Smooth muscle cell (in vitro differentiated cells): ENCODE data around the gene KANSL1. TPM values are rescaled to one million over a fixed set of nuclear protein-coding genes. Genes with fewer than 3 reads are reported as not detected.

ENCODE experiments used
- DNase-seq: peaks from one replicate; lab custom pipeline; 2025; ENCODE audit not compliant: unreplicated experiment; lab: John Stamatoyannopoulos, UW
- H2AFZ ChIP-seq: fragments of 200-600 bp; sonication (generic); 2 replicates; pipeline ENCODE4 v1.6.0; 2016; ENCODE audit warnings: antibody characterized with exemption, low read depth, mild to moderate bottlenecking
- H3F3A ChIP-seq: fragments of 200-600 bp; sonication (generic); 2 replicates; pipeline ENCODE4 v1.6.0; 2017; ENCODE audit warnings: antibody characterized with exemption, low read depth
- H3K27ac ChIP-seq: fragments of 200-600 bp; sonication (generic); 2 replicates; pipeline ENCODE4 v1.5.1; 2016; ENCODE audit warnings: low read depth, mild to moderate bottlenecking
- H3K27me3 ChIP-seq: fragments of 200-600 bp; sonication (generic); 2 replicates; pipeline ENCODE4 v1.6.1; 2016; ENCODE audit warnings: low read depth, mild to moderate bottlenecking
- H3K36me3 ChIP-seq: fragments of 200-600 bp; sonication (generic); 2 replicates; pipeline ENCODE4 v1.5.1; 2016; ENCODE audit warnings: low read depth
- H3K4me1 ChIP-seq: fragments of 200-600 bp; sonication (generic); 2 replicates; pipeline ENCODE4 v1.5.1; 2016; ENCODE audit warnings: low read depth
- H3K4me2 ChIP-seq: fragments of 200-600 bp; sonication (generic); 2 replicates; pipeline ENCODE4 v1.6.0; 2016; ENCODE audit warnings: mild to moderate bottlenecking
- H3K4me3 ChIP-seq: fragments of 200-600 bp; sonication (generic); 2 replicates; pipeline ENCODE4 v1.5.1; 2016; ENCODE audit warnings: mild to moderate bottlenecking
- H3K79me2 ChIP-seq: fragments of 200-600 bp; sonication (generic); 2 replicates; pipeline ENCODE4 v1.6.0; 2016; ENCODE audit warnings: low read depth, mild to moderate bottlenecking
- H3K9ac ChIP-seq: fragments of 200-600 bp; sonication (generic); 2 replicates; pipeline ENCODE4 v1.6.0; 2016; ENCODE audit warnings: low read depth
- H3K9me3 ChIP-seq: fragments of 200-600 bp; sonication (generic); replicated peaks from 2 replicates; pipeline ENCODE4 v1.5.1; 2016; ENCODE audit warnings: low read depth
- H4K20me1 ChIP-seq: fragments of 200-600 bp; sonication (generic); 2 replicates; pipeline ENCODE4 v1.6.0; 2016; ENCODE audit warnings: low read depth
- WGBS: methylation state at CpG from one replicate; pipeline ENCODE4 v1.1.7; 2016; ENCODE audit warnings: low lambda C conversion rate; 5-methylcytosine and 5-hydroxymethylcytosine counted together
- polyA plus RNA-seq: library from polyadenylated mRNA; unstranded; fragments of >200 nt; fragmentation: Nextera tagmentation; extraction: Ambion mirVana; gene quantifications from 2 replicates; pipeline ENCODE4 v1.2.1, GENCODE V29; 2016
- total RNA-seq: library from RNA; depleted of rRNA; stranded (reverse); fragments of >200 nt; gene quantifications from 2 replicates; pipeline ENCODE4 v1.2.3, GENCODE V29; 2014
- TF ChIP-seq, protein P1 (sequence below): fragments of 200-600 bp; sonication (generic); IDR thresholded peaks from 2 replicates; pipeline ENCODE4 v1.5.1; 2017; ENCODE audit warnings: borderline replicate concordance, mild to moderate bottlenecking, antibody characterized with exemption; ENCODE audit not compliant: insufficient read depth, poor library complexity, severe bottlenecking

Gene KANSL1
- total and polyA plus RNA-seq, 2 experiments from 2014 or later = 16.9 to 69.7 TPM

DNA sequence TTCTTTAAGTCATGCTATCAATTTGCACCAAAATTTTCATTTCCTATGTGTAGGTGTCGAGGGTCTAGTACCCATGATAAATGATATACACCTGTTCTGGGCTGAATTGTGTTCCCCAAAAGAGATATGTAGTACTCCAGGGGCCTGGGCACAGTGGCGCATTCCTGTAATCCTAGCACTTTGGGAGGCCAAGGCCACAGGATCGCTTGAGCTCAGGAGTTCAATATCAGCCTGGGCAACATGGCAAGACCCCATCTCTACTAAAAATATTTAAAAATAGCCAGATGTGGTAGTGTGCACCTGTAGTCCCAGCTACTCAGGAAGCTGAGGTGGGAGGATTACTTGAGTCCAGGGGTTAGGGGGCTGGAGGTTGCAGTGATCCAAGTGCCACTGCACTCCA is 23.5 kb upstream of the KANSL1 start:
- 83% methylated on average over 3 of the region's 3 CpGs for WGBS

DNA sequence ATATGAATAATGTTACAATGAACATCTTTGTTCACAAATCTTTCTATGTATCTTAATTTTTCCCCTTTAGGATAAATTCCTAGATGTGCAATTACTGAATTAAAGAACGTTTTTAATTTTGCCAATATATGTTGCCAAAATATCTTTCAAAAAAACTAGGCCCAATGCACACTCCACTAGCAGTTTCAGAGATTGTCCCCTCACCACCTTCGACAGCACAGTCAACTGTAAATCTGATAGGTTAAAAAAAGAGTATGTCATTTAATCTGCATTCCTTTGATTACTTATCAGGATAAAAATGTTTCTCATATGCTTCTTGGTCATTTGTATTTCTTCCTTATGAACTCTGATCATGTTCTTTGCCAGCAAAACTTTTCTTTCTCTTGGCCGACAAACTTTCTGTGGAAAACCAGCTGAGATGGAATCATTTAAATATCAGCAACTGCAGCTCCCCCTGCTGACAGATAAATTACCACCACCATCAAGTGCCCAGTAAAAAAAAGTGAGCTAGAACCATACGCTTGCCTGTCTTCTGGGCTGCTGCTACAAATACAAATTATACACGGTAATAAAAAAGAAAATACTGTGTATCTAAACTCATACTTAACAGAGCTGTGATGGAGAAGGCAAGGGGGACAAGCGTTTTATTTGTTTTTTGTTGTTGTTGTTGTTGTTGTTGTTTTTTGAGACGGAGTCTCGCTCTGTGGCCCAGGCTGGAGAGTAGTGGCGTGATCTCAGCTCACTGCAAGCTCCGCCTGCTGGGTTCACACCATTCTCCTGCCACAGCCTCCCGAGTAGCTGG is 19.6 kb upstream of the KANSL1 start:
- Histone ChIP-seq H2AFZ (no peak overlapping the region), H3F3A (peaks cover 9% of the 10 kb centered on the region), H3K79me2 (peaks cover 50% of the 10 kb centered on the region), H3K9me3 (no peaks in the 10 kb centered on the region), H3K4me1 (no peaks in the 10 kb centered on the region), H3K27ac (no peak overlapping the region), H3K4me2 (no peak overlapping the region), H4K20me1 (peaks cover 99% of the 10 kb centered on the region), H3K9ac (no peak overlapping the region), H3K27me3 (no peaks in the 10 kb centered on the region), H3K4me3 (no peak overlapping the region), H3K36me3 (peaks cover 5% of the 10 kb centered on the region)
- no peak for DNase-seq
- TF ChIP-seq, protein P1, sequence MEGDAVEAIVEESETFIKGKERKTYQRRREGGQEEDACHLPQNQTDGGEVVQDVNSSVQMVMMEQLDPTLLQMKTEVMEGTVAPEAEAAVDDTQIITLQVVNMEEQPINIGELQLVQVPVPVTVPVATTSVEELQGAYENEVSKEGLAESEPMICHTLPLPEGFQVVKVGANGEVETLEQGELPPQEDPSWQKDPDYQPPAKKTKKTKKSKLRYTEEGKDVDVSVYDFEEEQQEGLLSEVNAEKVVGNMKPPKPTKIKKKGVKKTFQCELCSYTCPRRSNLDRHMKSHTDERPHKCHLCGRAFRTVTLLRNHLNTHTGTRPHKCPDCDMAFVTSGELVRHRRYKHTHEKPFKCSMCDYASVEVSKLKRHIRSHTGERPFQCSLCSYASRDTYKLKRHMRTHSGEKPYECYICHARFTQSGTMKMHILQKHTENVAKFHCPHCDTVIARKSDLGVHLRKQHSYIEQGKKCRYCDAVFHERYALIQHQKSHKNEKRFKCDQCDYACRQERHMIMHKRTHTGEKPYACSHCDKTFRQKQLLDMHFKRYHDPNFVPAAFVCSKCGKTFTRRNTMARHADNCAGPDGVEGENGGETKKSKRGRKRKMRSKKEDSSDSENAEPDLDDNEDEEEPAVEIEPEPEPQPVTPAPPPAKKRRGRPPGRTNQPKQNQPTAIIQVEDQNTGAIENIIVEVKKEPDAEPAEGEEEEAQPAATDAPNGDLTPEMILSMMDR = peak; percentile 78
- 62% methylated on average over 11 of the region's 11 CpGs for WGBS

More for the DNA sequence above, 23.5 kb upstream of the KANSL1 start:
- H4K20me1 ChIP-seq = peaks cover 82% of the 10 kb centered on the region
- no peaks in the 10 kb centered on the region for H3K9me3 ChIP-seq
- no peak overlapping the region for H3K4me3 ChIP-seq
- H3K9ac ChIP-seq = no peak overlapping the region
- H3K36me3 ChIP-seq = no peaks in the 10 kb centered on the region
- H3K4me1 ChIP-seq = no peaks in the 10 kb centered on the region
- H2AFZ ChIP-seq = no peak overlapping the region
- H3K27me3 ChIP-seq = no peaks in the 10 kb centered on the region
- no peak overlapping the region for H3K27ac ChIP-seq
- no peak for DNase-seq
- peaks cover 27% of the 10 kb centered on the region for H3K79me2 ChIP-seq
- H3F3A ChIP-seq = peaks cover 9% of the 10 kb centered on the region
- TF ChIP-seq, protein P1 = no peak
- H3K4me2 ChIP-seq = no peak overlapping the region

DNA sequence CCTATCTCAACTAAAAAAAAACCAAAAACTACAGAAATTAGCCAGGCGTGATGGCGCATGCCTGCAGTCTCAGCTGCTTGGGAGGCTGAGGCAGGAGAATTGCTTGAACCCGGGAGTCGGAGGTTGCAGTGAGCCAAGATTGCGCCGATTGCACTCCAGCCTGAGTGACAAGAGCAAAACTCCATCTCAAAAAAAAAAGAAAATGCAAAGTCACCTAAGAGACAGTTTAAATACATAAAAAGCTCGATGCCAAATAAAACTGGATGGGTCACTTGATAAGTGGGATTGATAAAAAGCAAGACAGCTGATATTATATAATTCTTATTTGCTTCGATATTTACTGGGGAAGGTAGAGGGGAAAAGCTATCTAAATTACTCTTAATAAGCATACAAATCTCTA is 15.8 kb upstream of the KANSL1 start:
- no peak overlapping the region for H3K27ac ChIP-seq
- H2AFZ ChIP-seq = no peak overlapping the region
- no peaks in the 10 kb centered on the region for H3F3A ChIP-seq
- TF ChIP-seq, protein P1 = no peak
- H3K27me3 ChIP-seq = no peaks in the 10 kb centered on the region
- no peaks in the 10 kb centered on the region for H3K4me1 ChIP-seq
- 98% methylated on average over 8 of the region's 8 CpGs for WGBS
- H3K9me3 ChIP-seq = no peaks in the 10 kb centered on the region
- H3K4me2 ChIP-seq = no peak overlapping the region
- no peak for DNase-seq
- H3K9ac ChIP-seq = no peak overlapping the region
- peaks cover 80% of the 10 kb centered on the region for H3K79me2 ChIP-seq
- peaks cover 99% of the 10 kb centered on the region for H4K20me1 ChIP-seq
- H3K36me3 ChIP-seq = peaks cover 5% of the 10 kb centered on the region
- H3K4me3 ChIP-seq = no peak overlapping the region

DNA sequence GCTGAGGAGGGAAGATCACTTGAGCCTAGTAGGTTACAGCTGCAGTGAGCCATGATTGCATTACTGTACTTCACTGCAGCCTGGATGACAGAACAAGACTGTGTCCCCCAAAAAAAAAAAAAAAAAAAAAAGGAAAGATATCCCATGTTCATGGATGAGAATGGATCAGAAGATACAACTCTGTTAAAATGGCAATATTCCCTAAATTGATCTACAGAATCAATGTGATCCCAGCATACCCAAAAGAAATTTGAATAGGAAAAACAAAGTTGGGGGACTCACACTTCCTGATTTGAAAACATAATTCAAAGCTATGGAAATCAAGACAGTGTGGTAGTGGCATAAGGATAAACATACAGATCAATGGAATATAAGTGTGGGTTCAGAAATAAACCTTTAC is 12.7 kb upstream of the KANSL1 start:
- TF ChIP-seq, protein P1 = no peak
- Histone ChIP-seq H3K9ac (no peak overlapping the region), H3K9me3 (no peaks in the 10 kb centered on the region), H3F3A (no peaks in the 10 kb centered on the region), H3K27me3 (no peaks in the 10 kb centered on the region), H3K4me1 (no peaks in the 10 kb centered on the region), H3K79me2 (peaks cover 93% of the 10 kb centered on the region), H3K36me3 (peaks cover 5% of the 10 kb centered on the region), H3K4me2 (no peak overlapping the region), H2AFZ (no peak overlapping the region), H3K4me3 (no peak overlapping the region), H3K27ac (no peak overlapping the region), H4K20me1 (peaks cover 97% of the 10 kb centered on the region)
- DNase-seq = no peak
